GM21390 (cell line): ENCODE data around the gene NLGN3.
"Not testable (repeated sequence)": the region's sequence is repeated elsewhere in the genome, so short reads cannot be mapped to it uniquely, and the experiment has no call there.

Experiments used
- ATAC-seq: cut with Tn5 transposase; IDR thresholded peaks from one replicate; pipeline ENCODE4 v1.9.1; 2021; ENCODE audit not compliant: unreplicated experiment

NLGN3 gene

DNA sequence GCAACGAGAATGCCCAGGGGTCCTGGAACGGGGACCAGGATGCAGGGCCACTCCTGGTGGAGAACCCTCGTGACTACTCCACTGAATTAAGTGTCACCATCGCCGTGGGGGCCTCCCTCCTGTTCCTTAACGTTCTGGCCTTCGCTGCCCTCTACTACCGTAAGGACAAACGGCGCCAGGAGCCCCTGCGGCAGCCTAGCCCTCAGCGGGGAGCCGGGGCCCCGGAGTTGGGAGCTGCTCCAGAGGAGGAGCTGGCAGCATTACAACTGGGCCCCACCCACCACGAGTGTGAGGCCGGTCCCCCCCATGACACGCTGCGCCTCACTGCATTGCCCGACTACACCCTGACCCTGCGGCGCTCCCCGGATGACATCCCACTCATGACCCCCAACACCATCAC, 24.9 kb downstream of the NLGN3 start:
- no peak for ATAC-seq

DNA sequence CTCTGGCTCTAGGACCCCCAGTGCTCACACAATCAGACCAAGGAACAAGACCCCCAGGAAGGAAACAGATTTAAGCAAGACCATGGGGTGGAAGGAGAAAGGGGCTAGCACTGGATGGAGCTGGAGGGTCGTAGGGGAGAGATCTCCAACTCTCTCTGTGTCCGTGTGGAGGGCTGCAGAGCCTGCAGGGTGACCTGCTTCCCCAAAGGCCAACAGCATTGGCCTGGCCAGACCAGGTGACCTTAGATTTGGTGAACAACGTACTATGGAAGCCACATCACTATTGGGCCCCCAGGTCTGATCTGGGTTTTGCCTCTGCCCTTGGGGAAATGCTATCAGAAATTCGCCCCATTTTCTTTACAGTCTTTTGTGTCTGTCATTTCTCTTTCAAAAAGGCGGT, 26.0 kb downstream of the NLGN3 start:
- no peak for ATAC-seq

DNA sequence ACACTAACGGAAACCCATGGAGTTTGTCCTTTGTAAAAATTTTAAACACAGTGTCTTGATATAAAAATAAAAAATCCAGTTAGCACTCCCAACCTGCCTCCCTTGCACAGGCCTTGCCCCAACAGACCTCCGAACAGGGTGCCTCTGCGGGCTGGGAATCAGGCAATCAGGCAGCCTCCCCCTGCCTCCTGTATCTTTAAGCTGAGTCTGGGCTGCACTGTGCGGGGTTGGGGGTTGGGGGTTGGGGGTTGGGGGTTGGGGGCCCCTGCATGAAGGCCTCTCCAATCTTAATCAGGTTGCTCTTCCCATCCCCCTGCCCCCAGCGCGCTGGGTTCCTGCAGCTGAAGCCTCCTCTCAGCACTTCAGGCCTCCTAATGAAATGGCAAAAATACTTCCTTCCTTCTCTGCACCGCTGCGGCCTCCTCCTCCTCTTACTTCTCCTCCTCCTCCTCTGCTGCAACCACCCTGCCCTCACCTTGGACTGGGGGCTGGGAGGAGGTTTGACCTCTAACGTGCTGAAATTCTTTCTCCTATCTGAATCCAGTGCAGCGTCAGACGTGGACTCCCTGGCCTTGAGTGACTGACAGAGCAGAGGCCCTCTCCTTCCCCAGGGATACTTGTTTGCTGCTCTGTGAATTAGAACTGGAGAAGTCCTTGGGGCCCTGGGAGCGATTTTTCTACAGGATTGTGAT, 26.6 kb downstream of the NLGN3 start:
- ATAC-seq, result no peak

DNA sequence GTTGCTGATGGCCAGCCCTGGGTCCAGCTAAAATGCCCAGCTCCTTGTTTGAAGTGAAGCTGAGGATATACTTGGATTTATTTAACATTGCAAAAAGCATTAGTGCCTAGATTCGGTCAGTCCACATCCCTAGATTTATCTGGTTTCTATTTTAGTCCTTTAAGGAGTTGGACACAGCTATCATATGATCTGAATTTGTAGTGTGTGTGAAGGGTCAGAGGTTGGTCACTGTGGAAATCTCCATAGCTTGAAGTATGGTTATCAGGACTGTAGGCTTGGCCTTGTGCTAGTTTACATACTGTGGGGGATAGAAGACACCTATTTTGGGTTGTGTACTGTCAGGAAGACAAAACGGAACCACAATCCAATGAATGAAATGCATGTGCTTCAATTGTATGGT, 28.8 kb downstream of the NLGN3 start:
- ATAC-seq, result no peak

DNA sequence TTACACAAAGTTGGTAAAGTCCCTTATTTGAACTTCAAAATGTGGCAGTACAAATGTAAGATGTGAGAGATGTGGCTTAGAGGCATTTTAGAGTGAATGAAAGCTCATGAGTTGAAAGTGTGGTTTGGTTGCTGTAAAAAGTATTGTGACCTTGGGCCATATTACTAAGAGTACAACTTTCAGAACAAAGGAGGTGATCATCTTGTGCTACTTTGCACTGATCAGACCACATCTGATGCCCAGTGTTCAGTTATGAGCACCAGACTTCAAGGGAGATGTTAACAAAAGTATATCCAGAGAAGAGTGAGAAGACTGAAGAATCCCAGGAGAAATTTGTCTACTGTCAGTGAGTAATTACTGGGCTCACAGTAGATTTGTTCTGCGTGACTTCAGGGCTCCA, 30.2 kb downstream of the NLGN3 start:
- no peak for ATAC-seq

DNA sequence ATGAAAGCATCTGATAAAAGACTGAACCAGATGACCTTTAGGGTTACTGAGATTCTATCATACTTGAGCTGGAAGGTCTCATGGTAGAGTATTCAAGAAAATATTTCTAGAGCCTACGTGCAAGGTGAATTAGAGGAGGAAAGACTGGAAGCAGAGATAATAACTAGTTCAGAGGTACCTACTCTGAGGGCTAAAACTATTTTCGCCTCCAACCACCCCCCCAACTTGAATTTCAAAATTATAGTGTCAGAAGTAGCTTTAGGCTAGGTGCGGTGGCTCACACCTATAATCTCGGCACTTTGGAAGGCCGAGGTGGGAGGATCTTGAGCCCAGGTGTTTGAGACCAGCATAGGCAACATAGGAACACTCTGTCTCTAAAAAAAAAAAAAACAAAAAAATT, 30.9 kb downstream of the NLGN3 start:
- ATAC-seq, result no peak

DNA sequence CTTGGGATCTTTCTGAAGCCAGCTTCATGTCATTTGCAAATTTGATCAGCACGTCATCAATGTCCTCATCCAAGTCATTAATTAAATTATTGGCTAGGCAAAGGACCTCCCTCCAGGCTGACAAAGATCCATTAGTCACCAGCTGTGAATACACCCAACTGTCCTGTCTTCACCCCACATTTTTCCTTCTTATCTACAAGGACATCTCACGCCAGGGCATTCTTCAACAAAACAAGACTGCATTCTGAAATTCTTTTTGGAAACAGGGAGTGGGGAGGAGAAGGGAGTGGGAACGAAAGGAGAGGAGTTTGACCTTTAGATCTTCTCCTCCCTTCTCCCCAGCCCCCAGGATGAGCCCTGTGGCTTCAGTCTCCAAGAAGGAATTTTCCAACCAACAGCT, 32.7 kb downstream of the NLGN3 start:
- no peak for ATAC-seq

DNA sequence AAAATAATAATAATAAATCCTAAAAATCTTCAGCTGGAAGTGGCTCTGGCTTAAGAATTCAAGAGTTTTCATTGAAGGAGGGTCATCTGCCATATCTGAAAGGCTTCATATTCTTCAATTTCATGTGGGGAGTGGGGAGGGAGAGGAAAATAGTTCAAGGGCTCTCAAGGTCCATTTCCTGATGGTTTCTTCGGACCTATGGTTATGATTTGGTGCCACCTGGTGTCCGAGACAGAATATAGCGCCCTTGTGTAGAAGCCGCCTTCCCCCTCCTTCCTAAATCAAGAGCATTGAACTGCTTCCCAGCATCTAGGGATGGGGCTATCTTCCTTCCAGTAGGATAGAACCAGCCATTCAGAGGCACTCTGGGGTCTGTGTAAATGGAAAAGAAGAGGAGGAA, 34.3 kb downstream of the NLGN3 start:
- ATAC-seq, result no peak

DNA sequence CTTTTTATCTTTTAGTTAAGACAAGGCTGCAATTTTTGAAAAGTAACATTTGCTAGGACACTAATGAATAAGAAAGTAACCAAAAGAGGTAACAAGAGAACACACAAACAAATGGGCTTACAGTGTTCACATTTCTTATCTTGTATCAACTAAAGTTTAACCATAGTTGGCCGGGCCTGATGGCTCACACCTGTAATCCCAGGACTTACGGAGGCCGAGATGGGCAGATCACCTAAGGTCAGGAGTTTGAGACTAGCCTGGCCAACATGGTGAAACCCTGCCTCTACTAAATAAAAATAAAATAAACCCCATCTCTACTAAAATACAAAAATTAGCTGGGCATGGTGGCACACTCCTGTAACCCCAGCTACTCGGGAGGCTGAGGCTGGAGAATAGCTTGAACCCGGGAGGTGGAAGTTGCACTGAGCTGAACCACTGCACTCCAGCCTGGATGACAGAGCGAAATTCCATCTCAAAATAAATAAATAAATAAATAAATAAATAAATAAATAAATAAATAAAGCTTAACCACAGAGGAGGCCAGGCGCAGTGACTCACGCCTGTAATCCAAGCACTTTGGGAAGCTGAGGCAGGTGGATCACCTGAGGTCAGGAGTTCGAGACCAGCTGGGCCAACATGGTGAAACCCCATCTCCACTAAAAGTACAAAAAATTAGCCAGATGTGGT, 36.1 kb downstream of the NLGN3 start:
- ATAC-seq, result not testable (repeated sequence)

DNA sequence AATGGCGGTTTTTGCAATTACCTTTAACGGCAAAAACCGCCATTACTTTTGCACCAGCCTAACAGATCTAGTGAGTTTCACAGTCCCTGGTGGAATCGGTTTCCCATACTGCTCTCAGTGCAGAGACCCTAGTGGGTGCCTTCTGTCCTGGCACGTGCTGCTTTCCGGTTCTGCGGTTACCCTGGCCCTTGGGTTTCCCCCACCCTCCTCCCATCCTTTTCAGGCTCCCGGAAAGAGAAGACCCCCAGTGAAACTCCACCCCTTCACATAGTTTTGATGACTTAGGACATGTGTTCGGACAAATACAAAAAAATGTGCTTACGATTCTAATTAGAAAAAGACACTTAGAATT, 36.9 kb downstream of the NLGN3 start:
- peak; percentile 55 for ATAC-seq

DNA sequence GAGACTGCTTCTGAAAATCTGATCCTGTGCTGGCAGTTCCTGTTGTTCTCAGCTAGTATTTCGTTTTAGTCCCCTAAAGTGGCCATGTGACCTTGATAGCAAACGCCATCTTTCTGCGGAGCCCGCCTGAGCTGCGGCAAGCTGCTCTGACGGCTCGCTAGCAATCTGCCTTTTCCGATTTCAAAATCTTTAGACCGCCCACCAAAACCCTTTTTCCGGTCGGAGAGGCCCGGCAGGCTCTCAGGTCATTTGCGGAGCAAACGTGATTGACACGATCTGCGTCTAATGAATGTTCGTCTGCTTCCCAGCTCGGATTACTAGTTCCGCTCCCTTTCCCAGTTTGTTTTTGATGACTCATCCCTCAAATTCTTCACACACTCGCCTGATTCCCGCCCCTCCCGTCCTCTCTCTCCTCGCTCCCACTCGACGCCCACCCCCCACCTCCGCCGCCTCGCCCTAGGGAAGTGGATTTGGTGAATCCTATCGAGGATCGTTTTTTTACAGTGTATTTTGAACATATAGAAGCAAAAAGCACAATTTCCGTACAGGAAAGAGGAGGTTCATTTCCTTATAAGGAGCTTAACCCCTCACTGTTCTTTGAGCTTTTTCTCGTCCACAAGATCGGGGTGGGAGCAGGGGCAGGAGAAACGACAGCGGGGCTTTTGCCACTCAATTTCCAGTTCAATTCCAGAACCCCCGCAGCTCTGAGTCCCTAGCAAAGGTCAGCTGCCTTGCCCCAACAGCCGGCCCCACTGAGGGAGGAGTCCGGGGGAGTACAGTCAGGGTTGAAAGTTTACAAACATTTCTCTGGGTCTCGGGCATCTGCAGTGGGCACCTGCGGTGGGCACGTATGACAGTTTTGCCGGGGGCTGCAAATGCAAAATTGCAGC, 37.5 kb downstream of the NLGN3 start:
- peak; percentile 90 for ATAC-seq

DNA sequence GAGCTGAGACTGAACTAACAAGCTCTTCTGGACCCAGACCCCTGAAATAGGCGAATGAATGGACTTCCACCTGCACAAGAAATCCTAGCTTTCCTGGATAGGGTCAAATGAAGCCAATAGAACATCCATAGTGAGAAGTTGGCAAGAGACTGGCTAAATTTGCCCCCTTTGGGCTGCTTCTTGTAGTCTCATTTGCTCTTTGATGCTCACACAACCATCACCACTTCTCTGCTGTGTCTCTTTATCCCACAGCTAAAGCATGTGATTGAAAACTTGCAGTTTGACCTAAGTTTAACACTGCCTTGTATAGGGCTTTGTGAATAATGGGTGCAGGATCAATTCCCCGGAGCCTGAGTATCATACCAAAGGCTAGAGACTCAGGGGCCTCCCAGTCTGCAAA, 38.2 kb downstream of the NLGN3 start:
- no peak for ATAC-seq

DNA sequence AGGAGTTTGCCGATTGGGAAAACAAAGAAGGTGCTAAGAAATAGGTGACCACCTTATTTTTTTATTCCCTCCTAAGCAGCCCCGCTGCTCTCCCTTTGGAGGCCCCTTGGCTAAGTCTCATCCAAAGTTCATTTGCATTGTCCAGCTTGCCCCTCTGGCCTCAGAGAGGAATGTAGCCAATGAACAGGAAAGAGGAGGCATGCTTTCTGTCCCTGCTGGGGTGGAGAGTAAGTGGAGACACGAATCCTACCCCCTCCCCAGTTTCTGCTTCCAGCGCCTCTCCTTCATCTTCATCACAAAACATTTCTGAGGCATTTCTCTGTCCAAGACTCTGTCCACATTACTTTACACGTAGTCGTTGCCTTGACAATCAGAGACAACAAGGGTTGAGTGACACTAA, 38.7 kb downstream of the NLGN3 start:
- no peak for ATAC-seq

DNA sequence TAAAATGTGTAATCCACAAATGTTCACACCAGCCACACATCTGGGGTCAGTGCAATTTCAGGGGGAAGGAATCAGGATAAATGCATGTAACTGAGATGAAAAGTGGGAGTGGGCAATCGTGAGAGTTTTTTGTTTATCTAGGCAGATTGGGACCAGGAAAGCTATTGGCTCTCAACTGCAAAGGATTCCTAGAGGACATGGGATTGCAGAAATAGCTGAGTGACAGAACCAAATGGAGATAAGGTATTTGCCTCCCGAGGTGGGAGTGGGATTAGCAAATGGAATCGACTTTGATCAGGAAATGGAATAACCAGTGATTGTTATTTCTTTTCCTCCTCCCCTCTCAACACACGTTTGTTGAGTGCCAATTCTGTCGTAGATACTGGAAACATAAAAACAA, 39.5 kb downstream of the NLGN3 start:
- ATAC-seq, result no peak

DNA sequence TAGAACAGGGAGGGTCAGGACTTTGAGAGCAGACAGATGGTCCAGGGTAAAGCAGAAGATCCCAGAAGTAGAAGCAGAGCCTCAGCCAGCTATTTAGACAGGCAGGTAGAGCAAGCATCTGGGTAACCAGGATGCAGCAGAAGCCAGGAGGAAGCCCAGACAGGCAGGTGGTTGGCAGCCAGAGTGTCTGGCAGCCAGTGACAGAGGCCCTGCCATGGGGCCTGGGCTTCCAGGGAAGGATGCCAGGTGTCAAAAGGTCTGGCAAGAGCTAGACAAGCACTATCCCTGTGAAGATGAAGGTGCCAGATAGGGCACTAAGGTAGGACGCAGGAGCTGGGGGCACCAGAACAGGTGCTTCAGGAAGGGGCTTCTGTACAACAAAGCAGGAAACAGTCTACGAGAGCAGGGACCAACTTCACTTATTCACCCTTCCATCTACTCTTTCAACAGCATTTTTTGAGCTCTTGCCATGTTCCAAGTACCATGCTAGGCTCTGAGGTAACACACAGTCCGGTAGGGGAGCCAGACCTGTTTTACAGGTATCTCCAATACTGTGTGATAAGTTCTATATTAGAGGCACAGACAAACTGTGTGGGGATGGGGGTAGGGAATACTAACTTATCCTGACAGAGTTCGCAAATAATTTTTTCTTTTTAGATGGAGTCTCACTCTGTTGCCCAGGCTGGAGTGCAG, 40.3 kb downstream of the NLGN3 start:
- no peak for ATAC-seq

DNA sequence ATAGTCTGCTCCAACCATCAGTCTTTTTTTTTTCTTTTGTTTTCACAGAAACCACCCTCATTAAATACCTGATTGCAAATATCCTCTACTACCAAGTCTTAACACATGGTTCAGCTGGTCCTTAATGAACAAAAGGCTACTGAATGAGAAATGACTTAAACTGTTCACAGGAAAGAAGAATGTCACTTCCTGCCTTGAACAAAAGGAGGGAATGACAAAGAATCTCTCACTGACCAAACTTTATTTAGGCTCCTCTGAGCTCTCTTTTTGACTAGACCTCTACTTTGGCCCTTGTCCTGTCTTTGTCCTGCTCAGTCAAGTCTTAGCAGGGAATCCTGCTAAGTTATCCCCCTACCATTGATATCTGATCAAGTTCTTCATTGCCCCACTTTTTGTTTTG, 46.6 kb downstream of the NLGN3 start:
- no peak for ATAC-seq

DNA sequence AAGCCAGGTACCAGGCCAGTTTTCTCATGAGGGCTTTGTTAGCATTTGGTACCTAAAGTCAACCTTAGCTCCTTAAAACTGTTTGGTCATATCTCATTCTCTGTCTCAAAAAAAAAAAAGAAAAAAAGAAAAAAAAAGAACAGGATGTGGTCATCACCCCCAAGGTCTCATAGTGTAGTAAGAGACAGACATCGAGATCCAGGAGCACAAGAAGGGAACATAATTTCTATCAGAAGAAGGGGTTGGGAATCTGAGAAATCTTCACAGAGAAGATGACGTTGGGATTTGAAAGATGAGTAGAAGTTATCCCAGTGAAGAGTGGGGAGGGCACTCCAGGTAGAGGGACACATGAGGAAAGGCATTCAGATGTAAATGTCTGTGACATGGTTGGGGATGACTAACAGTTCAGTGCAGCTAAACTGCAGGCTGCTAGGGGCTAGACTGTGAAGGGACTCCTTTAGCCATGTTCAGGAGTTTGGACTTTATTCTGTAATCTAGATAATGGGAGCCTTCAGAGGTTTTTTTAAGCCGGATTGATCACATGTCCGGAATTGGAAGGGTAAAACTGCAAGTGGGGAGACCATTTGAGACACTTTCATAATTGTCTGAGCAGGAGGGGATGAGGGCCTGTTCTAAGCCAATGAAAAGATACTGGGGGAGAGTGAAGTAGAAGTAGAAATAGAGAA, 51.5 kb downstream of the NLGN3 start:
- peak; percentile 60 for ATAC-seq

DNA sequence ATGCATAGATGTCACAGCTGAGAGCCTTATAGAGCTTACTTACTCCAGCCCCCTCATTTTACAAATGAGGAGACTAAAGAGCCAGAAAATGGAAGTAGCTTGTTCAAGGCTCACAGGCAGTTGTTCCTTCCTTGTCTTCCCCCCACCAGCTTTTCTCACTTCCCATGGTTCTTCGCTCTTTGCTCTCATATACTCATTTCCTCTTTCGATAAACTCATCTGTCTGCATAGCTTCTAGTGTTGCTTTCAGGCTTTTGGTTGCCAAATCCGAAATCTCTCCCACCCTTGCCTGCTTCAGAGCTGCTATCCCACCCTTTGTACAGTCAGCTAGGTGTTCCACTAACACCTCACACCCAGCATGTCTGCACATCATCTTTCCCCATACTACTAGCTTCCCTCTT, 53.4 kb downstream of the NLGN3 start:
- ATAC-seq, result peak; percentile 68

DNA sequence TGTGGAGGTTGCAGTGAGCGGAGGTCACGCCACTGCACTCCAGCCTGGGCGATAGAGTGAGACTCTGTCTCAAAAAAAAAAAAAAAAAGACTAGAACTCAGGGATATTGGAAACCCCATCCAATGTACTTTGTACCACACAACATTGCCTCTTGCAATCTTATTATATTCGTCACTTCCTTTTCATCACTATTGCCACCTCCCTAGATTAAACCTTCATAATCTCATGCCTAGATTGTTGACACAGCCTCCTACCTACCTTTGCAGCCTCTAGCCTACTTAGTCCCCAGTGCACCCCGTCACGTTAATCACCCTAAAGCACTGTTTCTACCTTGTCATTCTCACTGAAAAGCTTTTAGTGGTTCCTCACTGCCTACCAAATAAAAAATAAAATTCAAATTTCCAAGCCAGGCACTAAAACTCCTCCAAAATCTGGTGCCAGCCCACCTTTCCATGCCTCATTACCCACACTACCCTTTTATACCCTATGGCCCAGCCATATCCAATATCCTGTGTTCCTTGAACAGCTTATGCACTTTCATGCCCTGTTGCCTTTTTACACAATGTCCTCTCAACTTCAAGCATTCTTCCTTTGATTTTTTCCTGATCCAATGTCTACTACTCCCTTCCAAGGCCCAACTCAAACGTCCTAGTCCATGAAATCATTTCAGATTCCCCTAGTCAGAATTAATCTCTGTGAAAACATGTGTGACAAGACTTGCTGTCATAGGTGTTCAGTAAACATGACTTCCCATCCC, 54.8 kb downstream of the NLGN3 start:
- ATAC-seq, result no peak

DNA sequence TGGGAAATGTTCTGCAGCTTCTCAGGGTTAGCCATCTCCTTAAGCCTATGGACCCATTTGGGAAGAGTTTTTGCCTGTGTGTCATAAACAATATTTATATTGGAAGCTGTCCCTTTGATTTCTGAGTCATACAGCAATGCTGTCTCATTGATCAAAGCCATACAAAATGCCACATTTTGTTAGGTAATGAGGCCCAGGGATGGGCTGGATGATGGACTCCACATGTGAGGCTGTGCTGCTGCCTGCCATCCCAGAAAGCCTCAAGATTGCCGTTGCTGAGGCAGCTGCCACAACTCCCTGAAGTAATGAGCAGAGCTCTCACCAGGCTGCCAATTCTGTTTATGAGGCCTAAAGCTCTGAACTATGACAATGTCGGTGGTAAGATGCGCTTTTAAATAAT, 66.2 kb downstream of the NLGN3 start:
- no peak for ATAC-seq
